Measurements from ENCODE around the gene PHC2.

Gene PHC2

DNA sequence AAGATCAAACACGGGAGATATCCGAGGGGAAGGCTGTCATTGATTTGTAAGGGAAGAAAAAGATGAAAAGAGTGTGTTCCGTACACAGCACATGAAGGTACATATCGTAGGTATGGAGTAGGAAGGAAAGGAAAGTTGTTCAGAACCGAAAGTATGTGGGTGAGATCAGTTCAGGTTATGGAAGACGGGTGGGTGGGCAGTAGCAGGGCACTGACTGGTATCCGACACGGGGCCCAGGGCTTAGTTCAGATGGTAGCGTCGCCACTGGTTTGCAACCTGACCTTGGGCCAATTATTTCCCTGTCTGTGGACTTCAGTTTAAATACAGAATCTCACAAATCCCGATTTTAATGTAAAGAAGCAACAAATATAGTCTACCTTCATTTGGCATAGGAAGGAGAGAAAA is 82.2 kb downstream of the PHC2 start:
- TF ChIP-seq, protein P1, sequence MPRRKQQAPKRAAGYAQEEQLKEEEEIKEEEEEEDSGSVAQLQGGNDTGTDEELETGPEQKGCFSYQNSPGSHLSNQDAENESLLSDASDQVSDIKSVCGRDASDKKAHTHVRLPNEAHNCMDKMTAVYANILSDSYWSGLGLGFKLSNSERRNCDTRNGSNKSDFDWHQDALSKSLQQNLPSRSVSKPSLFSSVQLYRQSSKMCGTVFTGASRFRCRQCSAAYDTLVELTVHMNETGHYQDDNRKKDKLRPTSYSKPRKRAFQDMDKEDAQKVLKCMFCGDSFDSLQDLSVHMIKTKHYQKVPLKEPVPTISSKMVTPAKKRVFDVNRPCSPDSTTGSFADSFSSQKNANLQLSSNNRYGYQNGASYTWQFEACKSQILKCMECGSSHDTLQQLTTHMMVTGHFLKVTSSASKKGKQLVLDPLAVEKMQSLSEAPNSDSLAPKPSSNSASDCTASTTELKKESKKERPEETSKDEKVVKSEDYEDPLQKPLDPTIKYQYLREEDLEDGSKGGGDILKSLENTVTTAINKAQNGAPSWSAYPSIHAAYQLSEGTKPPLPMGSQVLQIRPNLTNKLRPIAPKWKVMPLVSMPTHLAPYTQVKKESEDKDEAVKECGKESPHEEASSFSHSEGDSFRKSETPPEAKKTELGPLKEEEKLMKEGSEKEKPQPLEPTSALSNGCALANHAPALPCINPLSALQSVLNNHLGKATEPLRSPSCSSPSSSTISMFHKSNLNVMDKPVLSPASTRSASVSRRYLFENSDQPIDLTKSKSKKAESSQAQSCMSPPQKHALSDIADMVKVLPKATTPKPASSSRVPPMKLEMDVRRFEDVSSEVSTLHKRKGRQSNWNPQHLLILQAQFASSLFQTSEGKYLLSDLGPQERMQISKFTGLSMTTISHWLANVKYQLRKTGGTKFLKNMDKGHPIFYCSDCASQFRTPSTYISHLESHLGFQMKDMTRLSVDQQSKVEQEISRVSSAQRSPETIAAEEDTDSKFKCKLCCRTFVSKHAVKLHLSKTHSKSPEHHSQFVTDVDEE (CRISPR knock-in tag; IDR thresholded peaks at IDR 0.05), result no peak
- TF ChIP-seq TCF4 (CRISPR knock-in tag; IDR thresholded peaks at IDR 0.05; ENCODE audit: borderline replicate concordance) (no peak), SNAI2 (CRISPR knock-in tag; IDR thresholded peaks at IDR 0.05) (no peak), ZNF565 (CRISPR knock-in tag; conservative IDR thresholded peaks at IDR 0.05; ENCODE audit: low read depth) (no peak), ZFP30 (CRISPR knock-in tag; IDR thresholded peaks at IDR 0.05) (no peak), GLIS3 (CRISPR knock-in tag; IDR thresholded peaks at IDR 0.05) (no peak), RARB (CRISPR knock-in tag; IDR thresholded peaks at IDR 0.05) (no peak), ZFP3 (CRISPR knock-in tag; IDR thresholded peaks at IDR 0.05) (no peak), ESRRG (CRISPR knock-in tag; IDR thresholded peaks at IDR 0.05) (no peak), PPARA (CRISPR knock-in tag; IDR thresholded peaks at IDR 0.05; ENCODE audit: borderline replicate concordance) (no peak), ISL1 (CRISPR knock-in tag; IDR thresholded peaks at IDR 0.05) (no peak), ARNTL (CRISPR knock-in tag; IDR thresholded peaks at IDR 0.05; ENCODE audit: borderline replicate concordance, low read depth) (no peak)
- TF ChIP-seq, protein P2, sequence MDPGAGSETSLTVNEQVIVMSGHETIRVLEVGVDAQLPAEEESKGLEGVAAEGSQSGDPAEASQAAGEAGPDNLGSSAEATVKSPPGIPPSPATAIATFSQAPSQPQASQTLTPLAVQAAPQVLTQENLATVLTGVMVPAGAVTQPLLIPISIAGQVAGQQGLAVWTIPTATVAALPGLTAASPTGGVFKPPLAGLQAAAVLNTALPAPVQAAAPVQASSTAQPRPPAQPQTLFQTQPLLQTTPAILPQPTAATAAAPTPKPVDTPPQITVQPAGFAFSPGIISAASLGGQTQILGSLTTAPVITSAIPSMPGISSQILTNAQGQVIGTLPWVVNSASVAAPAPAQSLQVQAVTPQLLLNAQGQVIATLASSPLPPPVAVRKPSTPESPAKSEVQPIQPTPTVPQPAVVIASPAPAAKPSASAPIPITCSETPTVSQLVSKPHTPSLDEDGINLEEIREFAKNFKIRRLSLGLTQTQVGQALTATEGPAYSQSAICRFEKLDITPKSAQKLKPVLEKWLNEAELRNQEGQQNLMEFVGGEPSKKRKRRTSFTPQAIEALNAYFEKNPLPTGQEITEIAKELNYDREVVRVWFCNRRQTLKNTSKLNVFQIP (CRISPR knock-in tag; IDR thresholded peaks at IDR 0.05; ENCODE audit: borderline replicate concordance, low read depth), result no peak
- peak; percentile 5; the same call in 2 of the 3 replicates for ATAC-seq

DNA sequence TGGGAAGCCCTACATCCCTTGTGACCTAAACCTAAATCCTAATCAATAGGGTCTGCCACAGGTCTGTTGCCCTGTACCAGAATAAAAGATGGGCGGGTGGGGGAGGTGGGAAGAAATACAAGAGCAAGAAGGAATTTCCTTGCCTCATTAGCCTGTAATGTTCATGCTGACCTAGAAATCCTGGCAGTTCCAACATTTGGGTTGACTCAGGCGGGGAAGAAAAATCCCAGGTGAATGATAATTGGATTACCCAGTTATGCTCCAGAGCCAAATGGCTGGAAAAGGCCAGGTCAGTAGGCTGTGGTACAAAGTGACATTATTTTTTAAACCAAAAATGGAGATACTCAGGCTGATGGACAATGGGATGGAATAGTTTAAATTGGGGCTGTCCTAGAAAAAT is 82.7 kb downstream of the PHC2 start:
- no peak; the same call in 2 of the 3 replicates for ATAC-seq
- no peak for TF ChIP-seq ZFP3 (CRISPR knock-in tag; IDR thresholded peaks at IDR 0.05)
- TF ChIP-seq OSR1 (CRISPR knock-in tag; IDR thresholded peaks at IDR 0.05), result no peak
- TF ChIP-seq, protein P3, sequence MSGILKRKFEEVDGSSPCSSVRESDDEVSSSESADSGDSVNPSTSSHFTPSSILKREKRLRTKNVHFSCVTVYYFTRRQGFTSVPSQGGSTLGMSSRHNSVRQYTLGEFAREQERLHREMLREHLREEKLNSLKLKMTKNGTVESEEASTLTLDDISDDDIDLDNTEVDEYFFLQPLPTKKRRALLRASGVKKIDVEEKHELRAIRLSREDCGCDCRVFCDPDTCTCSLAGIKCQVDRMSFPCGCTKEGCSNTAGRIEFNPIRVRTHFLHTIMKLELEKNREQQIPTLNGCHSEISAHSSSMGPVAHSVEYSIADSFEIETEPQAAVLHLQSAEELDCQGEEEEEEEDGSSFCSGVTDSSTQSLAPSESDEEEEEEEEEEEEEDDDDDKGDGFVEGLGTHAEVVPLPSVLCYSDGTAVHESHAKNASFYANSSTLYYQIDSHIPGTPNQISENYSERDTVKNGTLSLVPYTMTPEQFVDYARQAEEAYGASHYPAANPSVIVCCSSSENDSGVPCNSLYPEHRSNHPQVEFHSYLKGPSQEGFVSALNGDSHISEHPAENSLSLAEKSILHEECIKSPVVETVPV (CRISPR knock-in tag; IDR thresholded peaks at IDR 0.05), result no peak
- no peak for TF ChIP-seq ESRRG (CRISPR knock-in tag; IDR thresholded peaks at IDR 0.05)
- TF ChIP-seq BACH2 (CRISPR knock-in tag; IDR thresholded peaks at IDR 0.05; ENCODE audit: borderline replicate concordance), result no peak
- no peak for TF ChIP-seq ZC3H10 (CRISPR knock-in tag; IDR thresholded peaks at IDR 0.05)

DNA sequence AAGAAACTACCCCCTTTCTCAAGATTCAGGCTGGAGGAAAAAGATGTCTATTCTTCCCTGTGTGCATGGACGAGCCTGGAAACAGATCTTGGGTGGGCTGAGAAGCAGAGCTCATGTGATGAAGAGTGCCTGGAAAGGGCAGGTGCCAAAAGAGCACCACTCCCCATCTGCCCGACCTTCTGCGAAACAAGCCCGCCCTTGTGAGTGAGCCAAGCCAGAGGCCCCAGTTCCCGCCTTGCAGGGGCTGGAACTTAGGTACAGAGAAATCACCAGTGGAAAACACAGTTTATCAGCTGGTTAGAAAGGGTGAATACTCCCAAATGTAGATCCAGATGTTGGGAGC is 83.3 kb downstream of the PHC2 start:
- TF ChIP-seq RARB (CRISPR knock-in tag; IDR thresholded peaks at IDR 0.05) (no peak), ZFP30 (CRISPR knock-in tag; IDR thresholded peaks at IDR 0.05) (no peak), TOX (CRISPR knock-in tag; IDR thresholded peaks at IDR 0.05; ENCODE audit: borderline replicate concordance) (no peak), ISL1 (CRISPR knock-in tag; IDR thresholded peaks at IDR 0.05) (no peak), ZNF8 (CRISPR knock-in tag; IDR thresholded peaks at IDR 0.05) (no peak), ESRRG (CRISPR knock-in tag; IDR thresholded peaks at IDR 0.05) (no peak), ZFP3 (CRISPR knock-in tag; IDR thresholded peaks at IDR 0.05) (no peak), SNAI2 (CRISPR knock-in tag; IDR thresholded peaks at IDR 0.05) (no peak), ZNF565 (CRISPR knock-in tag; conservative IDR thresholded peaks at IDR 0.05; ENCODE audit: low read depth) (no peak), PPARA (CRISPR knock-in tag; IDR thresholded peaks at IDR 0.05; ENCODE audit: borderline replicate concordance) (no peak), OSR1 (CRISPR knock-in tag; IDR thresholded peaks at IDR 0.05) (no peak), ZNF70 (CRISPR knock-in tag; IDR thresholded peaks at IDR 0.05) (no peak), GLIS3 (CRISPR knock-in tag; IDR thresholded peaks at IDR 0.05) (no peak), ARNTL (CRISPR knock-in tag; IDR thresholded peaks at IDR 0.05; ENCODE audit: borderline replicate concordance, low read depth) (no peak), CSDC2 (CRISPR knock-in tag; IDR thresholded peaks at IDR 0.05) (no peak), TCF4 (CRISPR knock-in tag; IDR thresholded peaks at IDR 0.05; ENCODE audit: borderline replicate concordance) (no peak), BACH2 (CRISPR knock-in tag; IDR thresholded peaks at IDR 0.05; ENCODE audit: borderline replicate concordance) (no peak)
- TF ChIP-seq, protein P1 (CRISPR knock-in tag; IDR thresholded peaks at IDR 0.05), result no peak
- TF ChIP-seq, protein P4, sequence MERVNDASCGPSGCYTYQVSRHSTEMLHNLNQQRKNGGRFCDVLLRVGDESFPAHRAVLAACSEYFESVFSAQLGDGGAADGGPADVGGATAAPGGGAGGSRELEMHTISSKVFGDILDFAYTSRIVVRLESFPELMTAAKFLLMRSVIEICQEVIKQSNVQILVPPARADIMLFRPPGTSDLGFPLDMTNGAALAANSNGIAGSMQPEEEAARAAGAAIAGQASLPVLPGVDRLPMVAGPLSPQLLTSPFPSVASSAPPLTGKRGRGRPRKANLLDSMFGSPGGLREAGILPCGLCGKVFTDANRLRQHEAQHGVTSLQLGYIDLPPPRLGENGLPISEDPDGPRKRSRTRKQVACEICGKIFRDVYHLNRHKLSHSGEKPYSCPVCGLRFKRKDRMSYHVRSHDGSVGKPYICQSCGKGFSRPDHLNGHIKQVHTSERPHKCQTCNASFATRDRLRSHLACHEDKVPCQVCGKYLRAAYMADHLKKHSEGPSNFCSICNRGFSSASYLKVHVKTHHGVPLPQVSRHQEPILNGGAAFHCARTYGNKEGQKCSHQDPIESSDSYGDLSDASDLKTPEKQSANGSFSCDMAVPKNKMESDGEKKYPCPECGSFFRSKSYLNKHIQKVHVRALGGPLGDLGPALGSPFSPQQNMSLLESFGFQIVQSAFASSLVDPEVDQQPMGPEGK (CRISPR knock-in tag; IDR thresholded peaks at IDR 0.05; ENCODE audit: borderline replicate concordance), result no peak
- TF ChIP-seq, protein P2 (CRISPR knock-in tag; IDR thresholded peaks at IDR 0.05; ENCODE audit: borderline replicate concordance, low read depth), result no peak
- ATAC-seq, result peak; percentile 1; the same call in 1 of the 3 replicates
